Skin of body (tissue), 2 donors: ENCODE results near the gene HECW1. TPM values are rescaled to one million over a fixed set of nuclear protein-coding genes. Genes with fewer than 3 reads are reported as not detected.

Source experiments
- DNase-seq: peaks from one replicate; lab custom pipeline; 2025; lab: John Stamatoyannopoulos, UW
- total RNA-seq: library from RNA; depleted of rRNA; stranded (reverse); fragments of >200 nt; gene quantifications from one replicate; pipeline ENCODE4 v1.2.3, GENCODE V29; 2014

The HECW1 gene
- total RNA-seq, 1 donor from 2014 or later = 1.8 TPM

DNA sequence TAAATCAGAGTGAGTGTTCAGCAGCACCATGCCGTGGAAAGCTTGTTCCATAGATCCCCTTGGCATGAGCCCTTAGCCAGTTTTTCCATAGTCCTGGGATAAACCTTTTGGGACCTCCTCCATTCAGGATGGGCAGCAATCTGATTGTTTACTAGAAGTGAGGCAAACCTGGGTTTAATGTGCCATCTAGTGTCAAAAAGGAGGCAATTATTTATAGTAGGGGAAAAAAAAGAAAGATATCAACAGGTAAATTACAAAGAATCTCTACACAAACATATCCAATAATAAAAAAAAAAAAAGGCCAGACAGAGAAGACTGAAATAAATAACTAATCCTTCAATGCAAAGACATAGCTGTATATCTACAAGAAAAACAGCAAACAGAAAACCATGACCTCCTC lies 241.5 kb downstream of the HECW1 start:
- DNase-seq = no peak

GRCh38 chr7:43362652-43363034 lies 250.2 kb downstream of the HECW1 start:
- peak; percentile 9 for DNase-seq

- no peak for DNase-seq
Measured at GRCh38 chr7:43363035-43363791, 250.8 kb downstream of the HECW1 start.

DNA sequence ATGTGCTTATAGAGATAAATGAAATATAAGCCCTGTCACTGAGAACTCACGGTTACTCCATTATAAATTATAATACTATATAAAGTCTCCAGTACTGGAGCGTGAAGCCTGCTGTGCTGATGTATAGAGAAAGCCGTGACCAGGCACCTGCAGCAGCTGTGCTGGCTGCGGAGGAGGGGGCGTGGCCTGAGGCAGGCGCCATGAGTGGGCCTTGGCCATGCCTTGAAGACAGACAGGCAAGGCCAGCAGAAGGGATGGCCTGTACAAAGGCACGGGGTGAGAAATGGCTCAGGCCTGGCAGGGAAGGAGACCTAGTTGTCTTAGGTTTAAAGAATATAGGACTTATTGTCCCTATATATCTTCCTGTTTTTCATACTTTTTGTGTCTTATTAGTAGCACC lies 251.9 kb downstream of the HECW1 start:
- no peak for DNase-seq

- DNase-seq = no peak
Measured at GRCh38 chr7:43372676-43373355, 260.4 kb downstream of the HECW1 start.

DNA sequence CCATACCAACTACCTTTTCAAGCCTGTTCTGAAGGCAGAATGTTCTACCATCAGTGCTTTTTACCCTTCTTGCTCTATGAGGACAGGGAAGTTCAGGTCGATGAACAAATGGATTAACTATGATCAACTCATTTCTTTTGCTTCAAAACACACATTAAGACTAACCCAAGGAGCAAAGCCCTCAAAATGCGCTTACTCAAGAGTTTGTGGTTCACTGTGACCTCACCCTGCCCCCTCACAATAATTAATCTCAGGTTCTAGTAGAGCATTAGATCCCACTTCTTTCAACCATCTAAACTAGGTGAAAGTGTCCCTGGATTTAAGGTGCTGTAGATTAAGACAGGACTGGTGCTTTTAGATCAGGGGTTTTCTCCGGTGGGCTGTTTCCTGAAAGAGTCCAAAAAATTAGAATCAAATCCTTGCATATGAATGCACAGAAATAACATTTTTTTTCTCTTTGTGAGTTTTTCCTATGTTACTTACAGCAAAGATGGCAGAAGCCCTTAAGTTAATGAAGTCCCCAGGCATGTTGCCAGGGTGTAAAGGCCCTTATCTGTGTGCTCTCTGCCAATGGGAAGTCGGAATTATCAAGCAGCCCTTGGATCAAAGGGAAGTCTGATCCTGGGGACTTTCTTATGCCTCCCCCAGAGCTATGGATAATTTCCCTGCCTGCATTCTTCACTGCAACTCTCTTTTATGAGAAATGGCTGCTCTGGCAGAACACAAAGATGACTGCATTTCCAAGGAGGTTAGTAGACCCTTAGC lies 264.9 kb downstream of the HECW1 start:
- no peak for DNase-seq

- no peak for DNase-seq
Measured at GRCh38 chr7:43379210-43379609, 266.8 kb downstream of the HECW1 start.

DNA sequence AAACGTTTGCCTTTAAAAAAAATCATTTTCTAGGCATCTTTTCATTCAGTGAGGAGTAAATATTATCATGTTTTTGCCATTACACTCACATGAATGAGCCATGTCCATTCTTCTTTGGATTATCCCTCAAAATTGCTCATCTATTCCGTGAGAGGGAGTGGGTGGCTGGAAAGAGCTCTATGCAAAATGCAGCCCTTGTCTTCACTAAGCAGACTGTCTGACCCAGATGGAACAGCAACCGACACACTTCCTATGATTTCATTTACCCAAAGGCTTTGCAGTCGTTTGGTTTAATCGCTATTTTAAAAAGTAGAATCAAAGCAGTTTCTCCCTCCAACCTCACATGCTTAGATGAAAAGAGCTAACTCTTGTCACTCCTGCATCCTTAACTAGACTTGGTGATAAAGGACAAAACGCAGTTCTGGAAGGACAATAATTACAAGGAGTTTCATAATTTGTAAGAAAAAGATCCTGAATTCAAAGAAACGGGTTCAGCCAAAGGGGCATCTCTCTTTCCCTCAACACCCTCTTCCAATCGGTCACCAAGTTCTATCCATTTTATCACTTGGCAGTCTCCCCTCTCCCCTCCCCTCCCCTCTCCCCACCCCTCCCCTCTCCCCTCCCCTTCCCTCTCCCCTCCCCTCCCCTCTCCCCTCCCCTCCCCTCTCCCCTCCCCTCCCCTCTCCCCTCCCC lies 272.3 kb downstream of the HECW1 start:
- no peak for DNase-seq

DNA sequence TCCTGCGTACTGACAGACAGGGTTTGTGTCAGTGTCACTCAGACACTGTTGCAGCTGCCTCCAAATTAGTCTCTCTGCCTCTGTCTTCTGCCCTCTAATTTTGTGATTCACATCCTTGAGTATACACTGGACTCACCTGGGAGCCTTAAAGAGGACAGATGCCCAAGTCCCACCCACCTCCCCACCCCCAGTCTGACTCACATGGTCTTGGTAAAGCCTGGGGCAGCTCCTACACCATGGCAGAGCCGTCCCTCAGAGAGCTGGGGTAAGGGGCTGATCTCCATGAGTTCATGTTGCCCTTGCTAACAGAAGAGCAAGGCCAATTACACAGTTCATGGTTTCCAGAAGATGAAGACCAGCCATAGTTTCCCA lies 272.8 kb downstream of the HECW1 start:
- DNase-seq = no peak

- DNase-seq = no peak
Measured at GRCh38 chr7:43385856-43386255, 273.4 kb downstream of the HECW1 start.

- no peak for DNase-seq
Measured at GRCh38 chr7:43387932-43388331, 275.5 kb downstream of the HECW1 start.

- DNase-seq = no peak
Measured at GRCh38 chr7:43390576-43390975, 278.1 kb downstream of the HECW1 start.

GRCh38 chr7:43391518-43391917 lies 279.1 kb downstream of the HECW1 start:
- no peak for DNase-seq

DNA sequence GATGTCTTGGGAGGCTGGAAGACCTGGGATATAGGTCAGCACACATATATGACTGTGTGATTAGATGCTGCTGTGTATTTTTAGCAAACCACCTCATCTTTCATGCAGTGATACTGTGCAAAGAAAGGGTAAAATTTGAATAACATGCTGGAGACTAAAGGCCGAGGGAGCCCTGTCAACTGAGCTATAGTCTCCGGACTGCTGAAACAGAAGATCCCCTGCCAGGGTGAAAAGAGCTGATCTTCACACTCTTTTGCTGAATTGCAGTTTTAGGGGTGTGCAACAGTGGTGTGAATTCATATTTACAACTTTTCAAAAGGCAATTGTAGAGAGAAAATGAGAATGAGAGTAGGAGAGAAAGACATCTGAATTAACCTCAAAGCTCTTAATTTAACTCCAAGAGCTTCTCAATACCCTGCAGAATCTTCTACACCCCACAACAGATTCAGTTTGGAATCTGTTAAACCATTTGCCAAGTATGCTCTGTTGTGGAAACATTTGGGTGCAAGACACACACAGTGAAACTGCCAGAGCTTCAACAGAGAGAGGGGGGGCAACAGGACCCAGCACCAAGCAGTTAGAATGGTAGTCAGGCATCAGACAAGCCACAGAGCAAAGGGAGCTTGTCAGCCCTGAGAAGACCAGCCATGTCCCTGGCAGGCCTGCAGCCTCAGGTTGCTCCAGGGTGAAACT lies 280.3 kb downstream of the HECW1 start:
- peak; percentile 57 for DNase-seq

DNA sequence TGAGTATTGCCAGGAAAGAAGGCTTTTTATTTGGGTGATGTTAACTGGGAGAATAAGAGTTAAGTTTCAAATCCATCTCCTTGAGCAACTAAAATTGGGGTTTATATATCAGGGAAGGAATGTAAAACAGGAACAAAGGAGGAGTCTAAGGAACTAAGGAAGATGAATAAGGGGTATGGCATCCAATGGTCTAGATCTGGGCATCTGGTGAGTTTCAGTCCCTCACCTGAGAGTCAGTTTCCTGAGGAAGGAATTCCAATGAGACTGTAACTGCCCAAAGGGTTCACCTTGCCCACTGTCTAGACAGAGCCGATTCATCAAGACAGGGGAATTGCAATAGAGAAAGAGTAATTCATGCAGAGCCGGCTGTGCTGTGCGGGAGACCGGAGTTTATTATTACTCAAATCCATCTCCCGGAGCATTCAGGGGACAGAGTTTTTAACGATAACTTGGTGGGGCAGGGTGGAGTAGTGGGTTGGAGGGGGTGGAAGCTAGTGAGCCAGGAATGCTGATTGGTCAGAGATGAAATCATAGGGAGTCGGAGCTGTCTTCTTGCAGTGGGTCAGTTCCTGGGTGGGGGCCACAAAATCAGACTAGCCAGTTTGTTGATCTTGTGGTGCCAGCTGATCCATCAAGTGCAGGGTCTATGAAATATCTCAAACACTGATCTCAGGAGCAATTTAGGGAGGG lies 282.1 kb downstream of the HECW1 start:
- no peak for DNase-seq

GRCh38 chr7:43395351-43395750 lies 282.9 kb downstream of the HECW1 start:
- DNase-seq = no peak

DNA sequence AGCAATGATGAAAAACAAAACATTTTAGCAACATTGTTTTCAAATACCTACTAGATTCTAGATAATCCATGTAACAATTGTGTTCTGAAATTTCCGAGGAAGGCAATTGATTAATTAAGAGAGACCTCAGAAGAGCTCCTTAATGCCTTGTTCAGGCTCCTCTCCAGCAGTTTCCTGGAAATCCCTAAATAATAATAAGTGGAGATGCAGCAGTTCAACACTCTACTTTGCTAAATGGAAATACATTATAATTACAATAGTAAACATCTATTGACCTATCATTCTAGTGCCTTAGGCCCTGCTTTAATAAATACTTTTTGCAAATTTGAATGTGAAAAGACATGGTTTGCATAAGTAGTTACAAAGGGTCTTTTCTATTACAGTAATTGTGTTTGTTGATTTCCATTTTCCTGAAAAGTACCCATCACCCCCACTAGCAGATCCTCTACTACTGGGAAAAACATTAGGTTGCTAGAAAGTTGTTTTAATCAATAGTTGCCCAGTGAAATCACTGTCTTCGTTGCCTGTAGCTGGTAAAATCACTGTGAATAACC lies 283.8 kb downstream of the HECW1 start:
- DNase-seq = no peak

DNA sequence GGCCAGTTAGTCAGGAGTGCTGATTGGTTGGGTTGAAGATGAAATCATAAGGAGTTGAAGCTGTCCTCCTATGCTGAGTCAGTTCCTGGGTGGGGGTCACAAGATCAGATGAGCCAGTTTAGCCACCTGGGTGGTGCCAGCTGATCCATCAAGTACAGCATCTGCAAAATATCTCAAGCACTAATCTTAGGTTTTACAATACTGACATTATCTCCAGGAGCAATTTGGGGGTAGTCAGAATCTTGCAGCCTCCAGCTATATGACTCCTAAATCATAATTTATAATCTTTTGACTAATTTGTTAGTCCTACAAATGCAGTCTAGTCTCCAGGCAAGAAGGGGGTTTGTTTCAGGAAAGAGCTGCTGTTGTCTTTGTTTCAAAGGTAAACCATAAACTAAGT lies 286.4 kb downstream of the HECW1 start:
- no peak for DNase-seq

- DNase-seq = no peak
Measured at GRCh38 chr7:43405948-43406347, 293.5 kb downstream of the HECW1 start.

- no peak for DNase-seq
Measured at GRCh38 chr7:43406961-43407360, 294.5 kb downstream of the HECW1 start.
